Measurements from ENCODE around the gene CERT1.

CERT1 gene

GRCh38 chr5:75355236-75355635, 156.2 kb downstream of the CERT1 start:
- TF ChIP-seq CTCF (IDR thresholded peaks at IDR 0.05): no peak

GRCh38 chr5:75351139-75351926, 160.1 kb downstream of the CERT1 start:
- TF ChIP-seq CTCF (IDR thresholded peaks at IDR 0.05): no peak

- no peak for TF ChIP-seq CTCF (IDR thresholded peaks at IDR 0.05)
Observed at GRCh38 chr5:75349663-75350062, 161.8 kb downstream of the CERT1 start.

DNA sequence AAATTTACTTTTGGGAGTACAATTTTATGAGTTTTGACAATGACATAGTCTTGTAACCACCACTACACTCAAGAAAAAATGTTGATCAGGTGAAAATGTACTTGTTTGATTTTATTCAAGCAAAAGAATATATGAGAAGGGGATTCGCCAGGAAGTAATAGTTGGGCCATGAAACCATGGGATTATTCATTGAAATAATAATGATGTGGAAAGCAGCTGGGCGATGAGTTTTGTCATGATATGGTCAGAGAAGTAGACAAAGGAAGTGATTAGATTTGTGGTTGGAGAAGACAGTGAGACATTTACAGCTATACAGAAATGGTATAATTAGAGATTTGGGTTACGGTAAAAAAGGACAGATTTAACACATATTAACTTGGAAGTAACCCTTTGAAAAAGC, 163.2 kb downstream of the CERT1 start:
- no peak for TF ChIP-seq CTCF (IDR thresholded peaks at IDR 0.05)

DNA sequence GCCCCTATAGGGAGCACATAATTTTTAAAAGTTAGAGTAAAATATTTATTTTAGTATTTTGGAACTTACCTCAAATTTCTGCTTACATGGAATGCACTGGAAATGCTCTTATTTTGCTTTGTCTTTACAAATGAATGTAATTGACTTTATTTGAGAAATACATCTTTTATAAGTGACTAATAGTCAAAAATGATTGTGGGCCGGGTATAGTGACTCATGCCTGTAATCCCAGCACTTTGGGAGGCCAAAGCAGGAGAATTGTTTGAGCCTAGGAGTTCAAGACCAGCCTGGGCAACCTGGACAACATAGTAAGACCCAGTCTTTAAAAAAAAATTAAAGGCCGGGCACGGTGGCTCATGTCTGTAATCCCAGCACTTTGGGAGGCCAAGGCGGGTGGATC, 168.6 kb downstream of the CERT1 start:
- no peak for TF ChIP-seq CTCF (IDR thresholded peaks at IDR 0.05)

DNA sequence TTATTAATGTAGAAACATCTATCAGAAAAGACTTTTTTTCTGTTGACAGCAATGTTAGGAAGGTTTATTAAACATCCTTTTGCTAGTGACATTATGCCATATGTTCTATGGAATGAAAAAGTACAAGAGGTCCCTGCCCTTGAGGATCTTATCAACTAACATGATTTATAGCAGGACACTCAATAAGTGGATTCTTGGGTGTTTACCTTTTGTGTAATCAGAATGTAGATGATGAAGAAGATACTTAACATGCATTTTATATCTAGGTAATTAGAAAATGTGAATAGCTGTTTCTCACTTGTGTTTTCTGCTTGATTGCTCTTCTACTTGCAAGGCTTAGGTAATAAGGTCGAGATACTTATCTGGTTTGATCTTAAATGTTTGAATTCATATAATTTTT, 169.5 kb downstream of the CERT1 start:
- no peak for TF ChIP-seq CTCF (IDR thresholded peaks at IDR 0.05)

- TF ChIP-seq CTCF (IDR thresholded peaks at IDR 0.05): no peak
Observed at GRCh38 chr5:75340714-75341478, 170.5 kb downstream of the CERT1 start.

Data from LNCAP (cell line).